GM10248 (cell line): ENCODE results near the gene CBLB.

ENCODE experiments used
- CTCF ChIA-PET: fragments of 300-600 bp; sonication (Branson Sonifier 250); formaldehyde crosslinking; extraction: SDS; loops from one replicate; lab custom pipeline; 2021; ENCODE audit warnings: antibody characterized with exemption; lab: Yijun Ruan, JAX
- POLR2A ChIA-PET: fragments of 350-650 bp; sonication (Branson Sonifier 250); formaldehyde crosslinking; extraction: SDS; loops from one replicate; lab custom pipeline; 2020; ENCODE audit warnings: antibody characterized with exemption; lab: Yijun Ruan, JAX
- DNase-seq: peaks from one replicate; pipeline ENCODE4 v3.0.0; 2012; ENCODE audit errors: extremely low spot score
- TF ChIP-seq, protein P1 (sequence below): IDR thresholded peaks from 2 replicates; pipeline ENCODE4 v1.5.1; 2012; ENCODE audit warnings: mild to moderate bottlenecking, low read depth; ENCODE audit errors: extremely low read depth, missing control alignments, control extremely low read depth

CBLB gene

DNA sequence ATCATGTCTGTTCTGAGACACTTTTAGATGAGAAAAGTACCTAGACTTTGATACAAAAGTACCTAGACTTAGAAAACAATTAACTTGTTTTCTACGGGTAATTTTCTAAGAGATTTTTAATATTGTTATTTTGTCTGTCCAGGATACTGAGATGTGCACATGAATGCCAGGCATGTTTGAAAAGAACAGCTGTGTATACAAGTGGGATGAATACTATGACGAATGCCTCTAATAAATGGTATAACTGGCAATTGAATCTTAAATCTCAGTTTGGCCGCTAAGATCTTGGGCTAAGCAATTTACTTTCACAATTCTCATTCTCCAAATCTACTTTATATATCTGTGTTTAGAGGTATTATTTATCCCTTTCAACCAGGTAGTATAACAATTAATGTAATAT, 207.4 kb downstream of the CBLB start:
- ChIA-PET CTCF (interaction anchor here (1.1 kb wide), 1 partner anchor 9 kb away, joined by 3 read pairs; no protein-coding TSS in a partner anchor), POLR2A (no interaction called here)
- TF ChIP-seq, protein P1, sequence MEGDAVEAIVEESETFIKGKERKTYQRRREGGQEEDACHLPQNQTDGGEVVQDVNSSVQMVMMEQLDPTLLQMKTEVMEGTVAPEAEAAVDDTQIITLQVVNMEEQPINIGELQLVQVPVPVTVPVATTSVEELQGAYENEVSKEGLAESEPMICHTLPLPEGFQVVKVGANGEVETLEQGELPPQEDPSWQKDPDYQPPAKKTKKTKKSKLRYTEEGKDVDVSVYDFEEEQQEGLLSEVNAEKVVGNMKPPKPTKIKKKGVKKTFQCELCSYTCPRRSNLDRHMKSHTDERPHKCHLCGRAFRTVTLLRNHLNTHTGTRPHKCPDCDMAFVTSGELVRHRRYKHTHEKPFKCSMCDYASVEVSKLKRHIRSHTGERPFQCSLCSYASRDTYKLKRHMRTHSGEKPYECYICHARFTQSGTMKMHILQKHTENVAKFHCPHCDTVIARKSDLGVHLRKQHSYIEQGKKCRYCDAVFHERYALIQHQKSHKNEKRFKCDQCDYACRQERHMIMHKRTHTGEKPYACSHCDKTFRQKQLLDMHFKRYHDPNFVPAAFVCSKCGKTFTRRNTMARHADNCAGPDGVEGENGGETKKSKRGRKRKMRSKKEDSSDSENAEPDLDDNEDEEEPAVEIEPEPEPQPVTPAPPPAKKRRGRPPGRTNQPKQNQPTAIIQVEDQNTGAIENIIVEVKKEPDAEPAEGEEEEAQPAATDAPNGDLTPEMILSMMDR, result no peak
- no peak for DNase-seq

DNA sequence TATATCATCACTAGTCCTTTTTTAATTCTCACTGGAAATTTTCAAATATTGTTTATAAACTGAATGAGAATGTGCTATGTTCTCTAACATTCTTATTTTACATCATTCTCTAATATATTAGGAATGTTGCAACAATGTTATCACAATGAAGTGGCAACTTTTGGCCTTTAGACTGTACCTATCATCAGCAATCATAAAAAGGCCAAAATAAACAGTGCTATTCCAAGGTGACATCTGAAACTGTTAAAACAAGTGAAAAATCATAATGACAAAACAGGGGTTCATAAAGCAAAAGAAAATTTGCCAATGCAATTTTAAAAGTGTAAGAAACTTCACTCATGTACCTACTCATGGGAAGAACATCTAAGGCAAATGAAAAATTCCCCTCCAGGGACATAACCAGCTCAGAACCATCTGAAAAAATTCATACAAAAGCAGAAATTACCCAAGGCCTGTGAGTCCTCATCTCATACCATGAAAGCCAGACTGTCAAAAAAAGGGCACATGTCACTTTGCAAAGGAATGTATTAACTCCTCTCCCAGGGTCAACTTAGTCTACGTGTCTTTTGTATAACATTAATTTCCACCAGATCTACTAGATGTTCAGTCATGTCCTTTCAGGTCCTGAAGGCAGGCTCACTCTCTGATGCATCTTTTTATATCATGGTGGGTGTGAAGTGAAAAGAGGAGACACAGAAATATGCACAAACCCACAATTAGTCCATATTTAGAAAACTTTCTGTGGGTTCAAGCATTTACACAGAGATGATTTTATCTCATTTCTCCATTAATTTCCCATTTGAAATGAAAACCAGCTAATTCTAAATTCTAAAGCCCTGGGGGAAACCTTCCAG, 211.9 kb downstream of the CBLB start:
- POLR2A ChIA-PET, result no interaction called here
- DNase-seq, result no peak
- CTCF ChIA-PET, result no interaction called here
- TF ChIP-seq, protein P1, result no peak

DNA sequence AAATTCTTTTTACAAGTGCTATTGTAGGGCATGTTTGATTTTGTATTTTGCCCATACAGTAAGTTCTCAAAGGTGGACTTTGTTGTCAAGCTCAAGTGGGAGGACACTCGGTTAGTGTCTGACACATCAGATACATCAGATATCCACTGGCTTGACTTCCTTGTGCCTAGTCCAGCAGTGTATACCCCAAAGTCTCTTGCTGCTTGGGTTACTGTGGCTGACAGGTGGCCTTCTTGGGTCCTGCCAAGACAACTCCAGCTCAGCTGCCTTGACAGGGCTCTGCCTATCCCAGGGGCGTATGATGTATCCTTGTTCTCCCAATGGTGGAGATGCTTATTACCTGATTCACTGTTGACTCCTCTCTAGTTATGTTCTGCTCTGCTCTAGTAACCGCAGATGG, 214.9 kb downstream of the CBLB start:
- ChIA-PET CTCF (interaction anchor here (2.5 kb wide), 1 partner anchor 15 kb away, joined by 9 read pairs; no protein-coding TSS in a partner anchor), POLR2A (no interaction called here)
- DNase-seq, result no peak
- TF ChIP-seq, protein P1, result no peak

DNA sequence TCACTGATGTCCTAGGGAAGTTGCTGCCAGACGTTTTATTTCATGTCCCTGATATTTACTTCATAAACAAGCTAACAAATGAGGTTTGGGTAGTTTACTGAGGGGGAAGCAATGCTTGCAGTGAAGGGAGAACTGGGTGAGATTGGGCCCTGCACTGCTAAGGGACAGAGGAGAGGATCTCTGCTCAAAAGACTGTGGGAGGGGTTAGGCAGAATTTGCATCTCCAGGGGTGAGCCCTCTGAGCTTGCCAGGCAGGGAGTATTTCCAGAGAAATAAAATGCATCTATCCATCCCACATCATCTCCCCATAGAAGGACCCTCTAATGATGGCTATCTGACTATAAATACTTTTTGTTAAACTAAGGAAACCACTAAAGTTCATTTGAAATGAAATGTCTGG, 215.6 kb downstream of the CBLB start:
- DNase-seq, result no peak
- TF ChIP-seq, protein P1, result no peak
- POLR2A ChIA-PET, result no interaction called here
- CTCF ChIA-PET, result interaction anchor here (2.5 kb wide), 1 partner anchor 16 kb away, joined by 9 read pairs; no protein-coding TSS in a partner anchor

DNA sequence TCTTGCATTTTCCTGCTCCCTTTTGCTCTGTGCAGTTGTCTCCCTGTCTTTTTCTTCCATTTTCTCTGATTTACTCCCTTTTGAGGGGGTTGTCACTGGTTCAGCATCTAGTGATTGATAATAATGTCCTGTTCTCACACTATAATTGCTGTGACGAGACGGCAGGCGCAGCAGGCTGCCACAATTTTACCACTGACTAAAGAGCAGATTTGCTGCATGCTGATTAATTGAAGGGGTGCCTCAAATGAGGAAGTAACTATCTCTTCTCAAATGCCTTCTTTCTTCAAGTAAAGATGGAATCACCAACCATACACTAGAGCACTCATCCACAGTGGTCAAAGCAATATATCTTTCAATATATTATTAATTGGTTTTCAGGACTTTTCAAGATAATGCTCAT, 219.3 kb downstream of the CBLB start:
- TF ChIP-seq, protein P1, result no peak
- CTCF ChIA-PET, result no interaction called here
- no peak for DNase-seq
- POLR2A ChIA-PET, result no interaction called here

DNA sequence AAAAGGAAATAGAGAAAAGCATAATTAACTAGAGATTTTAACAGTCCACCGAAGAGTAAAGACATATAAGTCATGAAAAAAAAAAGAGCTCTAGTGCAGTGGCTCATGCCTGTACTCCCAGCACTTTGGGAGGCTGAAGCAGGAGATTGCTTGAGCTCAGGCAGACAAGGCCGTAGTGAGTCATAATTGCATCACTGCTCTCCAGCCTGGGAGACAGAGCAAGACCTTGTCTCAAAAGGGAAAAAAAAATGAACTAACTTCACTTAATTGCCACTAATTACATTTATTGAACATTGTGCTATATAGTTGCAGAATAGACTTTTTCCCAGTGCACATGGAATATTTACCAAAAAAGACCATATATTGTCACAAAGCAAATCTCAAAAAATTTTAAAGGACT, 221.8 kb downstream of the CBLB start:
- no peak for DNase-seq
- TF ChIP-seq, protein P1, result no peak
- ChIA-PET POLR2A (no interaction called here), CTCF (interaction anchor here (1.4 kb wide), 1 partner anchor 11 kb away, joined by 3 read pairs; no protein-coding TSS in a partner anchor)
